GM20000 (cell line): Measurements from ENCODE around the gene PPOX.

Source experiments
- DNase-seq: peaks from one replicate; pipeline ENCODE4 v3.0.0; 2012; ENCODE audit warnings: low spot score
- TF ChIP-seq, protein P1 (sequence below): IDR thresholded peaks from 2 replicates; pipeline ENCODE4 v1.5.1; 2012; ENCODE audit warnings: mild to moderate bottlenecking, control low read depth; ENCODE audit errors: extremely low read depth, missing control alignments

PPOX gene

DNA sequence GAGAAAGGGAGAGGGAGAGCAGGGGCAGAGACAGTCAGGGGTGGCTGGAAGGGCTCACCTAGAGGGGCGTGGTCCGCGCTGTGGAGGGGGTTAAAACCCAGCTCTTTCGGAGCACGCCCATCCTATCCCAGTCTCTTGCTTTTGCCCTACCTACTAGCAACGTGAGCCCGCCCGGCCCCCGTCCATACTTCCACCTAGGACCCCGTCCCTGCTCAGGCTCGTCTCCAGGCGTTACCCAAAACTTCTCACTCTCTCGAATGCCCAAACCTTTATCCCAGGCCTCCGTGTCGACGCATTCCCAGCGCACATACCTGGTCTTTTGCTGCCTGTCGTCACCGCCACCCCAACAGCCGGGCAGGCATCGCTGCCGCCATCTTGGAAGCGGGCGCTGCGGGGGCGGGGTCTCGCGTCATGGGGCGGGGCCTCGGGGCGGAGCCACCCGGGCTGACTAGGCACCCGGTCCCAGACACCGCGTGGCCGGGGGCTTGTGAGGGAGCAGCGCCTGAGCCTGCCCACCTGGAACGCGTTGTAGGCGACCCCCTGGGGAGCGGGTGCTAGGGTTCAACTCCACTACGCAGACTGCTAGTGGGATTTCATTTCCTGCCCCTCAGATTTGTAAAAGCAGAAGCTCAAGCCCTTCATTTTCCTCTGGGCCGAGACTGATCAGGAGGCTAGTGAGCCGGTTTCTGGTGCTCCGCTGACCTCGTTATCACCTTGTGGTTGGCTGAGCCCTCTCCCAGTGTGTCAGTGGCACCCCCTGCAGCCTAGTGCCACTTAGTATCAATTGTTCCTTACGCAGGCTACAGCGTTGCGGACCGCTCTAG is 11.1 kb downstream of the PPOX start, which contains the start of gene B4GALT3:
TSS of gene B4GALT3 (minus strand) at position 396 of the 824 bp plus-strand sequence. CDS start 1,447 bp downstream, outside the sequence.
- TF ChIP-seq, protein P1, sequence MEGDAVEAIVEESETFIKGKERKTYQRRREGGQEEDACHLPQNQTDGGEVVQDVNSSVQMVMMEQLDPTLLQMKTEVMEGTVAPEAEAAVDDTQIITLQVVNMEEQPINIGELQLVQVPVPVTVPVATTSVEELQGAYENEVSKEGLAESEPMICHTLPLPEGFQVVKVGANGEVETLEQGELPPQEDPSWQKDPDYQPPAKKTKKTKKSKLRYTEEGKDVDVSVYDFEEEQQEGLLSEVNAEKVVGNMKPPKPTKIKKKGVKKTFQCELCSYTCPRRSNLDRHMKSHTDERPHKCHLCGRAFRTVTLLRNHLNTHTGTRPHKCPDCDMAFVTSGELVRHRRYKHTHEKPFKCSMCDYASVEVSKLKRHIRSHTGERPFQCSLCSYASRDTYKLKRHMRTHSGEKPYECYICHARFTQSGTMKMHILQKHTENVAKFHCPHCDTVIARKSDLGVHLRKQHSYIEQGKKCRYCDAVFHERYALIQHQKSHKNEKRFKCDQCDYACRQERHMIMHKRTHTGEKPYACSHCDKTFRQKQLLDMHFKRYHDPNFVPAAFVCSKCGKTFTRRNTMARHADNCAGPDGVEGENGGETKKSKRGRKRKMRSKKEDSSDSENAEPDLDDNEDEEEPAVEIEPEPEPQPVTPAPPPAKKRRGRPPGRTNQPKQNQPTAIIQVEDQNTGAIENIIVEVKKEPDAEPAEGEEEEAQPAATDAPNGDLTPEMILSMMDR = no peak
- DNase-seq = peak; percentile 94

DNA sequence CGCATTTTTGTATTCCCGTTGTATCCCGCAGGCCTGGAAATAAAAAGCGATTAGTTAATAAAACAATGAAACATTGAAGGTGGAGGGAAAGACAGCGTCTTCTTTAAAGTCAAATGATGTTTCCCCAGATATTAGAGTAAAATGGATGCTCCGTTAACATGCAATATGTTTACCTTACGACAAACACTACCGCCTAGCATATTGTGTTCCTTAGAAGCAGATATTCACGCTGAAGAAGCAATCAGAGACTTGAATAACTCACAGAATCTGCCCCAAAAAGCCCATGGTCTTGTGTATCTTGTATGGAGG is 11.7 kb downstream of the PPOX start:
- TF ChIP-seq, protein P1 = no peak
- DNase-seq = no peak

GRCh38 chr1:161179698-161180097 is 13.5 kb downstream of the PPOX start:
- DNase-seq = no peak
- TF ChIP-seq, protein P1 = no peak

DNA sequence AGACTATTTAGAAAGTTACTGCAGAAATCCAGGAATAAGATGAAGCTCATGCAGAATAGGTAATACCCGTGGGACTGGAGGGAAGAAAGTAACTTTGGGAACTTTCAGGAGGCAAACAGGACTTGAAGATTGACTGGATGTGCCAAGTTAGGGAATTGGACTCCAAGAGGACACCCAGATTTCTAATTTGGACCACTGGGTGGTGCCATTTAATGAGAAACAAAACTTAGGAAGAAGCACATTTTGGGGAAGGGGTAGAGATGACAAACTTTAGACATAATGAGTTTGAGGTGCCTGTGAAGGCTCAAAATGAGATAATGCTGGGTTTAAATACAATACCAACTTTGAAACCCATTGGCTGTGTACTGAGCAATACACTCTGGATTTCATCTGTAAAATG is 14.4 kb downstream of the PPOX start:
- TF ChIP-seq, protein P1 = no peak
- DNase-seq = no peak

DNA sequence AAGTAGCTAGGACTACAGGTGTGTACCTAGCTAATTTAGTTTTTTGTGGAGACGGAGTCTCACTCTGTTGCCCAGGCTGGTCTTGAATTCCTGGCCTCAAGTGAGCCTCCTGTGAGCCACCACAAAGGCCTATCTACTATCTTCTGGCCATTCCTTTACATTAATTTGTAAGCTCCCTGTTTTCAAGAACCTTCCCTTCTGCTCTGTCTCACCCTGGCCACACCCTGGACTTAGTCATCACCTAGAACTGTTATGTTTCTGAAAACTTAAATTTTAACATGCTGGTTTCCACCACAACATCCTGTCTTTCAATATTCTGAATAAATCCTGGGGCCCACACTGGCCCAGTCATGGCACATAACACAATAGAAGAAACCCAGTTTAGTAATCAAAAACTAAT is 16.0 kb downstream of the PPOX start:
- TF ChIP-seq, protein P1 = no peak
- DNase-seq = peak; percentile 52

DNA sequence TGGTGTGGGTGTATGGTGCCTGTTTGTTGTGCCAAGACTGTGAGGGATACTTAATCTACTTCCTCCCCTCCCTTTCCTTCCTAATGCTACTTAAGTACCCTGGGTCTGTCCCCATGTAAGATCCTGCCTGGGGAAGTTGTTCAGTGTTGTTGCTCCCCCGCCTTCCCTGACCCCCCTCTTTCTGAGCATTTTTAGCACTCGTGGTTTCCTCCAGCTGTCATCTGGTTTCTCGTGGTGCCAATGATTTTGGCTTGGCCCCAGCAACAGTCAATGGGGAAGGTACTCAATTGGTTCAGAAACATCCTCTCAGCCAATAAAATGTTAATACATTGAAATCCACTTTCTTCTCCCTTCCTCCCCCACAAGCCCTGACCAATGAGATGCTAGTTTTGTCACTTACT is 19.1 kb downstream of the PPOX start:
- DNase-seq = peak; percentile 89
- TF ChIP-seq, protein P1 = no peak

DNA sequence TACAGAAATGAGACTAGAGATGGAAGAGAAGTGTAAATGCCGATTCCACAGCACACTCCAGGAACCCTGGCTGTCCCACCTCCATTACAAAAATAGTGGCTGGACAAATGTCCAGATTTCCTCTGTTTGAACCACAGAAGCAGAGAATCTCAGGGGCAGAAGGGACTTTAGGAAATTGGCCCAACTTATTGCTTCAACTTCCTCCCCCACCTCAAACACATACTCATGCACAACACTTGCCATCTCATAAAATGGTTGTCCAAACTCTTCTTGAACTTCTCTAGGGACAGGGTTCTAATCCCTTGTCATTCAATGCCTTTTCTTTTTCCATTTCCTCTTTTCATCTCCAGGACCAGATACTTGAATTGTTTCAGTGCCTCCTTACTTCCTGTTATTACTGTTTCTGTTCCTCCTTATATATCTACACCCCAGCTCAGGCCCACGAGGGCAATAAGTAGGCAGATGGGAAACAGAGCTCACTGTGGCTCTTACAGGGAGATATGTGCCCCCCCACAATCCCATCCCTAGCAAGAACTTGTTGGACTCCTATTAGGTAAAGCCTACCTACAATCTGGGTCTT is 19.6 kb downstream of the PPOX start:
- DNase-seq = peak; percentile 44

More for the DNA sequence above, 19.6 kb downstream of the PPOX start:
- TF ChIP-seq, protein P1 = no peak
